ENCODE results near the gene LYZL6.

Gene LYZL6

DNA sequence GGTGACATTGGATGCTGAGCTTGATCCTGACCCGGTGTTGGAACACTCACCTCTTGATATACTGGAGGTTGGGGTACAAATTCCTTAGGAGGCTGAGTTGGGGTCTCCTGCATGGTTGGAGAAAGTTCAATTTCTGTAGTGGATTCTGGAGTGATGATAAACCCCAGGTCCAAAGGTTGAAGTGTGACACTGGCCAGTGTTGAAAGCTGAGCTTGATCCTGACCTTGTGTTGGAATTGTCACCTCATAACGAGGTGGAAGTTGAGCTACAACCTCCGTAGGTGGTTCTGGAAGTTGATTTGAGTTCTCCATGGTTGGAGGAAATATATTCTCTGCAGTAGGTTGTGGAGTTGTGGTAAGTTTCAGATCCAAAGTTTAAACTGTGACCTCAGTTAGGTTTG, 34.1 kb downstream of the LYZL6 start:
- DNase-seq (ENCODE audit: low read depth) = no peak
- no peak overlapping the region for H3K4me3 ChIP-seq (replicated peaks; ENCODE audit: low read depth, low read length)
- TF ChIP-seq, protein P1, sequence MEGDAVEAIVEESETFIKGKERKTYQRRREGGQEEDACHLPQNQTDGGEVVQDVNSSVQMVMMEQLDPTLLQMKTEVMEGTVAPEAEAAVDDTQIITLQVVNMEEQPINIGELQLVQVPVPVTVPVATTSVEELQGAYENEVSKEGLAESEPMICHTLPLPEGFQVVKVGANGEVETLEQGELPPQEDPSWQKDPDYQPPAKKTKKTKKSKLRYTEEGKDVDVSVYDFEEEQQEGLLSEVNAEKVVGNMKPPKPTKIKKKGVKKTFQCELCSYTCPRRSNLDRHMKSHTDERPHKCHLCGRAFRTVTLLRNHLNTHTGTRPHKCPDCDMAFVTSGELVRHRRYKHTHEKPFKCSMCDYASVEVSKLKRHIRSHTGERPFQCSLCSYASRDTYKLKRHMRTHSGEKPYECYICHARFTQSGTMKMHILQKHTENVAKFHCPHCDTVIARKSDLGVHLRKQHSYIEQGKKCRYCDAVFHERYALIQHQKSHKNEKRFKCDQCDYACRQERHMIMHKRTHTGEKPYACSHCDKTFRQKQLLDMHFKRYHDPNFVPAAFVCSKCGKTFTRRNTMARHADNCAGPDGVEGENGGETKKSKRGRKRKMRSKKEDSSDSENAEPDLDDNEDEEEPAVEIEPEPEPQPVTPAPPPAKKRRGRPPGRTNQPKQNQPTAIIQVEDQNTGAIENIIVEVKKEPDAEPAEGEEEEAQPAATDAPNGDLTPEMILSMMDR (IDR thresholded peaks at IDR 0.05; ENCODE audit: low read length, missing control alignments) = no peak

DNA sequence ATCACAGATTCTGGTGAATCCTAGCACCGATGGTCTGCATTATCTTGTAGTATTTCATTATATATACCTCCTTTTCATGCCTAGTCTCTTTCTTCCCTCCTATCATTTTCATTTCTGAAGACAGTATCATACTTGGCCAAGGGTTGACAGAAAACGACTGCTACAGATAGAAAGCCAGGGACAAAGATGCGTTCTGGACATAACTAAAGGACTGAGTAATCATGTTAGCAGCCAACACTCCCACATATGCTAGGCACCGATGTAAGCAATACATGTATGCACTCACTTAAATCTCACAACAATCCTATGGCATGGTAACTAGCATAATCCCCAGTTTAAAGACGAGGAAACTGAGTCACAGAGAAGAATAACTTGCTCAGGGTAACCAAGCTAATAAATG, 35.8 kb downstream of the LYZL6 start:
- no peak overlapping the region for H3K4me3 ChIP-seq (replicated peaks; ENCODE audit: low read depth, low read length)
- TF ChIP-seq, protein P1 (IDR thresholded peaks at IDR 0.05; ENCODE audit: low read length, missing control alignments) = no peak
- peak; percentile 56 for DNase-seq (ENCODE audit: low read depth)

DNA sequence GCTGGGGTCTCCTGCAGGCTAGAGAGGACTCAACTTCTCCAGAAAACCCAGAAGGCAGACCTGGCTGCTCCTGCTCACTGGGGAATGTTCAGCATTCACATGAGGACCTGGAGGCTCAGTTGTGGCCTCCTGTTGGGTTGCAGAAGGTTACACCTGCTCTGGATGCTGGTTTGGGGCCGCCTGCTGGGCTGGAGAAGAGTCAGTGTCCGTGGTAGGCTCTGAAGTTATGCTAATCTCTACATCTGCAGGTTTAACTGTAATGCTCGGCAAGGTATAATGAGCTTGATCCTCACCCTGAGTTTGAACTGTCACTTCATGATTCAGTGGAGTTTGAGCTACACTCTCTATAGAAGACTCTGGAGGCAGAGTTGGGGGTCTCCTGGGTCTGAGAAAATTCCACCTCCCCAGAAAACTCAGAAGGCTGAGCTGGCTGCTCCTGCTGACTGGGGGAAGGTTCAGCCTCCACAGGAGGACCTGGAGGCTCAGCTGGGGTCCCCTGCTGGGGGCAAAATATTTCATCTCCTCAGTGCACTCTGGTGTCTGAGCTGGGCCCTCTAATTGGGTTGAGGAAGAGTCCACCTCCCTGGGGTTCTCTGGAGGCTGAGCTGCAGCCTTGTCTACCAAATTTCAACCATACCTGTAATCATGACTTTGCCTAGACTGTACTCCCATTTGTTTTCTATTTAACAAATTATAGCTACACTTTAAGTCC, 36.4 kb downstream of the LYZL6 start:
- H3K4me3 ChIP-seq (replicated peaks; ENCODE audit: low read depth, low read length) = no peak overlapping the region
- TF ChIP-seq, protein P1 (IDR thresholded peaks at IDR 0.05; ENCODE audit: low read length, missing control alignments) = no peak
- DNase-seq (ENCODE audit: low read depth) = no peak

DNA sequence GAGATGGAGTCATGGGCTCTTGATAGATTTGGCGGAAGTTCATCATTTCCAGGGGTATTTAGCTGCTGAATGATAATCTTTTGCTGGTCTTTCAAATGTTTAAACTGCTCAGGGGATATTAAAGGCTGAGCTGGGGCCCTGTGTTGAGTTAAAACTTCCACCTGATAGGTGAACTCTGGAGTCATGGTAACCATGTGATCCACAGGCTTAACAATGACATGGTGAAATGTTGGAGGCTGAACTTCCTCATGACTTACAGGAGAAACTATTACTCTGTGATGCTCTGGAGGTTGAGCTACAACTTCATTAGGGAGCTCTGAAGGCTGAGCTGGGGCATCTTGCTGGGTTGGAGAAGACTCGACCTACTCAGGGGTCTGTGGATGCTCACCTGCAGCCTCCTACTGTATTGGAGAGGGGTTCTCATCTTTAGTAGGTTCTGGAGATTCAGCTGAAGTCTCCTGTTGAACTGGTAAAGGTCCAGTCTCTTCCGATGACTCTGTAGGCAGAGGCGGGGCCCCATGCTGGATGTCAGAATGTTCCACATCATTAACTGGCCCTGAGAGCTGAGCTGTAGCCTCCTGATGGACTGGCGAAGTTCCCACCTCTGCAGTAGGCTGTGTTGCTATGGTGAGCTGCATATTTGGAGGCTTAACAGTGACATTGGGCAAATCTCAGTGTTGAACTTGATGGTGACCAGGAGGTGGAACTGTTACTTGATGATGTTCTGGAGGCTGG, 37.2 kb downstream of the LYZL6 start:
- DNase-seq (ENCODE audit: low read depth) = peak; percentile 36
- no peak overlapping the region for H3K4me3 ChIP-seq (replicated peaks; ENCODE audit: low read depth, low read length)
- TF ChIP-seq, protein P1 (IDR thresholded peaks at IDR 0.05; ENCODE audit: low read length, missing control alignments) = no peak

DNA sequence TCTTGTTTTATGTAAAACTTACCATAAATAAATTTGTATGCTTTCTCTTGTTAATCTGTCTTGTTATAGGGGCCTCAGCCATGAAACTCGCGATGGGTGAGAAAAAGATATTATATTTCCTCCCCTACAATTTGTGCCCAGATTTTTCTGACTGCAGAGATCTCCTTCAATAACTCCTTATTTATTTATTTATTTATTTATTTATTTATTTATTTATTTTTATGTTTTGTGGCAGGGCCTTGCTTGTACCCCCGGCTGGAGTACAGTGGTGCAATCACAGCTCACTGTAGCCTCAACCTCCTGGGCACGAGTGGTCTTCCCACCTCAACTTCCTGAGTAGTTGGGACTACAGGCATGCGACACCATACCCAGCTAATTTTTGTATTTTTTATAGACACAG, 40.1 kb downstream of the LYZL6 start:
- no peak overlapping the region for H3K4me3 ChIP-seq (replicated peaks; ENCODE audit: low read depth, low read length)
- TF ChIP-seq, protein P1 (IDR thresholded peaks at IDR 0.05; ENCODE audit: low read length, missing control alignments) = no peak
- DNase-seq (ENCODE audit: low read depth) = no peak

DNA sequence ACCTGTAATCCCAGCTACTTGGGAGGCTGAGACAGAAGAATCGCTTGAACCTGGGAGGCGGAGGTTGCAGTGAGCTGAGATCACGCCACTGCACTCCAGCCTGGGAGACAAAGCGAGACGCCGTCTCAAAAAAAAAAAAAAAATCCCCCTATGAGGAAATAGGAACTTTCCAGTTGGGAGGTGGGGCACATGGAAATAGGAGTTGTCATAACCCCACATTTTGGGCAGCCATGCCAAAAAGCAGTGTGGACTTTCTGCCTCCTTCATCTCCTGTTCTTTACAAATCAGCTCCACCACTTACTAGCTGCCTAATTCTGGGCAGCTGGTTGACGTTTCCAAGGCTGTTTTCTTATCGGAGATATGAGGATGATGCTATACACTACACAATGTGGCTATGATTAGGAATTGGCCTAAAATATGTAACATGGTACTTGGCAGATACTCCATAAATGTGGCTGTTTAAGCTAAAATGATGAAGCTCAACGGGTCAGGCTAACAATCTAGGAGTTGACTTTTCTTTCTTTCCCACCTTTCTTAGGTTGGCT, 41.8 kb downstream of the LYZL6 start:
- TF ChIP-seq, protein P1 (IDR thresholded peaks at IDR 0.05; ENCODE audit: low read length, missing control alignments) = no peak

More for the DNA sequence above, 41.8 kb downstream of the LYZL6 start:
- peak; percentile 67 for DNase-seq (ENCODE audit: low read depth)
- H3K4me3 ChIP-seq (replicated peaks; ENCODE audit: low read depth, low read length) = no peak overlapping the region
